ENCODE data around the gene SSH2.

The SSH2 gene

GRCh38 chr17:29597361-29598172 is 332.5 kb downstream of the SSH2 start:
- no peak for DNase-seq

DNA sequence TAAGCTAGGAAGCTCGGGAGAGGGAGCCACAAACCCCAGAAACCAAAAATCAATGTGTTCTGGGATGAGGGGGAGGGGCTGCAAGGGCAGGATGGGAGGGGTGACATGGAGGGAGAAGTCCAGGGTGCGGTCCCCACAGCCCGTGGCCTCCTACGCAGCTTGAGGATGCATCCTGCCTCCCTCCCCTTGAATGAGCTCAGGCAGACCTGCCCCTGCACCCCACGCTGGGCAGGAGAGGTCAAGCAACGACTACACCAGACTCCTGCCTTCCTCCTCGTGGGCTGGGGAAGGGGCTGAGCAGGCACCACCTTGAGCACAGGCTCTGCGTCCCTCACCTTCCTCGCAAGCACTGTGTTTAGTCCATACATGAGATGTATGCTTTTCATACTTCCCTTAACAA is 333.2 kb downstream of the SSH2 start:
- DNase-seq = no peak

GRCh38 chr17:29595943-29596774 is 333.9 kb downstream of the SSH2 start:
- no peak for DNase-seq

DNA sequence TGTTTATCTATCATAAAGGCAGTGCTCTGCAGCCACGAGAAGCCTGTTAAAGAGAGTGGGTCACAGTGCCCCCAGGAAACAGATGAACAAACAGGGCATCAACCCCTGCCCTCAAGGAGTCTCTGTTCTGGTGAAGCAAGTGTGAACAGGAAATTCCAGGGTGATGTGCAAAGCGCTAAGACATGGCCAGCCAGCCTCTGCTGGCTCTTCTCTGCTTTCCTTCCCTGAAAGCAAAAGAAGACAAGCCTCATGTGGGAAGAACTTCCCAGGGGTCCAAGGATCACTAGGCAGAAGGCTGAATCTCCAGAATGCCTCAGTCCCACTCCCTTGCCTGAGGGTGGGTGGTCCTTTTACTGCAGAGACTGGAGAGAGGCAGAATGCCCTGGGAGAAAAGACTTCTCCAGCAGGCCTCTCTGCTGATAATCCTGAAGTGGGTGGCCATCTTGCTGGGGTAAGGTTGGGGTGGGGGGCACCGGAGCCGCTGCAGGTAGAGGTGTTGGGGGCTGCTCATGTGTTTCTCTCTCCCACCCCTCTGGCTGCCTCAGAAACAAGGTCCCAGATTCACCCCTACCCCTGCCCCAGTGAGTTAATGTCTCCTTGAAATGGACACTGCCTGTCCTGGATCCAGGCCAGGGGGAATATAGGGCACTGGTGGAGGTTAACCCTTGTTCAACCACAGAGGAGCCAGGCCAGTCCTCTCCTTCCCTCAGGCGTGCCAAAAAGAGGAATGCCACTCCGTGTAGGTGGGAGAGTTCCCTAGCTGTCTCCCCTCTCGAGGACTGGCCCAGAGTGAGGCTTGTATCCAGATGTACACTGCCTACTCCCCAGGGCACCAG is 334.7 kb downstream of the SSH2 start:
- DNase-seq = no peak

DNA sequence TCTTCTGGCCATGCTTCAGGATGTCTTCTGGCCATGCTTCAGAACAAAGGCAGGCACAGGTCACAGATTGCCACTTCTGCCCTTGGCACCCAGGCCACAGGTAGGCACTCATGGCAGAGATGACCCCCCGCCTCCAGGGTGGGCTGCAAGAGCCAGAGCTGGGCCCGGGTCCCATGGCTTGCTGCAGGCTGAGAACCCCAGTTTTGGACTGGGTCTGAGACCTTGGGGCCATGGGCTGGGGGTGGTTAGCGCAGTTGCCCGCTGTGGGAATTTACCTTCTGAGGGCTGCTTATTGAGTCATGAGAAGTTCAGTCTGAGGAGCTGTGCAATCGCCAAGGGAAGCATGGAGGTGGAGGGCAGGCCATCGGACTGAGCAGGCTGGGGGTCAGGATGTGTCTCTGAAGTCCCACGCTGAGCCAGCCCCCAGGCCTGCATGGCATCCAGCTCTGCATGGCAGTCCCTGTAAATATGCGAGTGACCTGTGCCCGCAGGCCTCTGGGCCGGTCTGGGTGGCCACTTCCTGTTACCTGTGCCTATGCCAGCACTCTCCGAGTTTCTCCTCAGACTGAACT is 335.4 kb downstream of the SSH2 start:
- DNase-seq = no peak

DNA sequence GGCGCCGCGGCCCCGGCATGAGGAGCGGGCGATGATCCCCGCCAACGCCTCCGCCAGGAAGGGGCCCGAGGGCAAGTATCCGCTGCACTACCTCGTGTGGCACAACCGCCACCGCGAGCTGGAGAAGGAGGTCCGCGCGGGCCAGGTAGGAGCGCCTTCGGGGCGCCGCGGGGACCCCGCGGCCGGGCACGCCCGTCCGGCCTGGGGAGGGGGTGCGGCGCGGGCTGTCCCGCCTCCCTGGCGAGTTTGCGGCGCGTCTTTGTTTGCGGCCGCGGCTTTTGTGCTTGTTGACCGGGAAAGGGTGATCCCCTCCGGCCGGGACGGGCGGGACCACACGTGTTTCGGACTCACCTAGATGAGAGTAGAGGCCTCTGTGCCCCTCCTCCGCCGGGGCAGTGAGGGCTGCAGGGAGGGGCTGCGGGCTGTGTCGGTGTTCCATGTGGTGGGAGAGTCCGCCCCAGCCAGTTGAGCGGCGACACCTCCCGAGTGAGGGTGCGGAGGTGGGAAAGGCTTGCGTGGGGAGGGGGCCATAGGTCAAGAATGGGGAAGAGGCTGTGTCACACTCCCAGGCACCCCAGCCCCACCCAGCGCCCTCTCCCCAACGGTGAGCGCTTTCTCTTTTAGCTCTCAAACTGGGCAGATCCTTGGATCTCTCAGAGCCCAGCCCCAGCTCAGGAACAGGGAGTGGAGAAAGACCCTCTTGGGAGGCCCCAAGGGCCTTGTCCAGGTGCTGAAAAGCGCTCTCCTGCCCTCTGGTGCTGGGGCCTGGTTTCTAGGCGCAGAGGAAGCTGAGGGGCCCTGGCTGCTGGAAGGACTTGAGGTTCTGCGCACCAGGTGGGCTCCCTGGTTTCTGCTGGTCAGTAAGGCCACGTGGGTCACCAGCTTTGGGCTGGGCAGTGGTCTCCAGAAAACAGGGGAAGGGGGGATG is 336.2 kb downstream of the SSH2 start:
- DNase-seq = no peak

DNA sequence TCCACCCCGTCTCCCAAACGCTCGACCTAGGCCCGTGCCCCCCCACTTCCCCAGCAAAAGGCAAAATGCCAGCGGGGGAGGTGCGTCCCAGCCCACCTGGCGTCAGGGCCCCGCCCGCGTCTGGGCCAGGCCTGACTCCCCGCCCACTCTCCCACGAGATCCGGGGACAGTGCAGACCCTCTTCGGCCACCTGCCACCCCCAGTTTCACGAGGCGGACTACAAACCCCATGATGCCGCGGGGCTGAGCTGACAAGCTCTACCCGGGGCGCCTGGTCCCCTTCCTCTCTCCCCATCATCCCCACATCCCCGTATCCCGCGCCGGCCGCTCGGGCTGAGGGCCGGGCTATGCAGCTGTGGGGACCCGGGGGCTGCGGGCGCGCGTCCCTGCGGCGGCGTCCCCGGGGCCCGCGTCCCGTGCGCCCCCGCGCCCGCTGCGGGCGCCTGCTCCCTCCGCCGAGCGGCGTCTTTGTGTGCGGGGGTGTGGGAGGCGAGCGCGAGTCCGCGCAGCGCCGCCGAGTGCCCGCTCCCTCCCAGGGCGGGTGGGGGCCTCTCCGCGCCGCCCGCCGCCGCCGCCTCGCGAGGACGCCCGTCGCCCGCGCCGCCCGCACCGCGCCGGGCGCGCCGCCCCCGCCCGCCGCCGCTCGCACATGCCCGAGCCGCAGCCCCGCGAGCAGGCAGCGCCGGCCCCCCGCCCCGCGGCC is 337.0 kb downstream of the SSH2 start, which contains the start of gene ANKRD13B:
ANKRD13B (plus strand) TSS at position 283 of the 702 bp plus-strand sequence. CDS start 490 bp downstream, outside the sequence.
- no peak for DNase-seq

DNA sequence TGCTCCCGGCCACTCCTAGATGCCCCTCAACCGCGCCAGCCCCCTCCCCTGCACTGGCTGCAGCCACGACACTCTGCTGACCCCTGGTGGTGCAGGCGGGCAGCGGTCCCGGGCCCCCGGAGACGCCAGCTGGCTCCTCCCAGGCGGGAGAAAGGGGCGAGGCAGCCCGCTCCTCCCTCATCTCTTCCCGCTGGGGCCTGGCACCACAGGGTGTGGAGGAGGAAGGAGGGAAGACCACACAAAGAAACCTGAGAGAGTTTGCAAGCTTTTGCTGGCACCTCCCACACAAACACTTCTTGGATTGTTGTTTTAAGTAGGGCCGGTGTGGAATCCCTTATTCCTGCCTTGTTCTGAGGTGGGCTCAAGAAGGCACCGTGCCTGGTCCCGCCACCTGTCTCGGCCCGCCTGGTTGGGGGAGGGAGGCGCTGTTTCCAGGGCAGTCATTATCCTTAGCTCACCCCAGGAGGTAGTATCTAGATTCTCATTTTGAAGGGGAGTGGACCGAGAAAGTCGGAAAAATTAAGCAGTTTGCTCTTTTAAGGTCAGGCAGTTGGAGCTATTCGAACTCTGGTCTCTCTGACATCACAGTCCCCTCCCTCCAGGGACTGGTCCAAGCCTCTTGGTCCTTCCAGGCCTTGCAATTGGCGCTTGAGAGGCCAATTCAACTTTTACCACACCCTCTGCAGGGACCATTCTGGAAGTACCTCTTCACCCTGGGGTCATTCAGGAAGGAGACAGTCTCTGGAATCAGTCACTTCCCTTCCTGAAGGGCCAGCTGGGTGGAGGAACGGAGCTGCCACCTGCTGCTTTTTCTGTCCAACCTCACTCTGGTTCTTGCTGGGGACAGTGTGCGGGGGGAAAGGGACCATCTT is 338.1 kb downstream of the SSH2 start:
- peak; percentile 74 for DNase-seq

GRCh38 chr17:29591146-29591736 is 338.8 kb downstream of the SSH2 start:
- no peak for DNase-seq

GRCh38 chr17:29590411-29591145 is 339.4 kb downstream of the SSH2 start:
- DNase-seq = no peak

GRCh38 chr17:29589524-29590410 is 340.3 kb downstream of the SSH2 start, which contains the start of gene GIT1:
GIT1 (minus strand) TSS chr17:29589648; CDS start chr17:29589378, 270 bp downstream.
- peak; percentile 76 for DNase-seq

DNA sequence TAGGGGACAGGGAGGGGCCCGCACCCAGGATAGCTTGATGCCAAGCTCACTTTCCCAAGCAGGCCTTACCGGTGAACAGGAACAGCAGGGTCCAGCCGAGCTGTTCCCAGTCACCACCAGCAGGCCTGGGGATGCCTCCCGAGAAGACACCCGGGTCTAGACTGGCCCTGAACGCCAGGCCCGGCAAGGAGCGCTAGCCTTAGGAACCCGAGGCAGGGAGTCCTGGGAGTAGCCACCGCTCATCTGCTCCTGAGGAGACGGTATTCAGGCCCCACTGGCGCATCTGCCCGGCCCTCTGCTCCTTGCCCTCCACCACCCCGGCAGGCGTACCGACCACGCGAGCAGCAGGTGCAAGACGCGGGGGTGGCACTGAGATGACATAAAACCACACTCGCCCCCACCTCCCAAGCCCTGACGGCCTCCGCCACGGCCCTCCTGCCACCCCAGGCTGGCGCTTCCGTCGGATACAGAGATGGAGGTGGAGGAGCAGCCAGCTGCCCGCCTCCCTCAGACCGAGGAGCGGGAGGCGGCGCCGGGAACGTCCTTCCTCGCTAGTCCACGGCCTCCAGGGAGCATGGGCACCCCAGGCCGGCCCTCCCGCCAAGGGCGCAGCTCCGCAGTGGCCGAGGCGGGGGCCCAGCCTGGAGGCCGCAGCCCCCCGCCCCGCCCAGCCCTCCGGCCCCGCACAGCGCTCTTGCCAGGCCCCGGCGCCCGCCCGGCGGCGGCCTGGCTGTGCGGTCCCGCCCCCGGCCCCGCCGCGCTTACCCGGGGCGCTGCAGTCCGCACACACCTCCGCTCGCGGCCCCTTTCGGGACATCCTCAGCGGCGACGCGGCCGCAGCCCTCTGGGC is 341.2 kb downstream of the SSH2 start:
- no peak for DNase-seq

GRCh38 chr17:29588017-29588561 is 341.9 kb downstream of the SSH2 start:
- DNase-seq = no peak

DNA sequence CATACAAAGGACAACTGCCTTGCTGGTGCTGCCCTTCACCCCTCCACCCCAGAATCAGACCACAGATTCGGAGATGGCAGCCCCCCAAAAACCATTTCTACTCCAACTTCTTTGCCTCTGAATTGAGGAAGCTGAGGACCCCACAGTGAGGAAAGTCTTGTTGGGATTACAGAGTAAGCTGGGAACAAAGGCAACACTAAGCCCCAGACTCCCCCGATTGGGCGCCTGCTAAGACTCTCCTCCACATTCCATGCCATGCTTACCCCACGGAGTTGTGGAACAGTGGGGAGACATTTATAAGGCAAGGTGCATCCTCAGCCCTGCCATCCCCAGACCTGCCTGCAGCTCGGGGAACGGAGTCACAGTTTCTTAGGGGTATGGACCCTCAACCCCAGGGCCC is 342.4 kb downstream of the SSH2 start:
- DNase-seq = no peak

GRCh38 chr17:29586676-29587469 is 343.2 kb downstream of the SSH2 start:
- DNase-seq = no peak
